IPS-NIHi7 (cell line): Measurements from ENCODE around the gene PPP2R2B.
"Not testable (repeated sequence)": the region's sequence is repeated elsewhere in the genome, so short reads cannot be mapped to it uniquely, and the experiment has no call there.

ENCODE experiments used
- DNase-seq: peaks from one replicate; pipeline ENCODE4 v3.0.0; 2012; ENCODE audit warnings: mixed read lengths; ENCODE audit errors: extremely low spot score

PPP2R2B gene

DNA sequence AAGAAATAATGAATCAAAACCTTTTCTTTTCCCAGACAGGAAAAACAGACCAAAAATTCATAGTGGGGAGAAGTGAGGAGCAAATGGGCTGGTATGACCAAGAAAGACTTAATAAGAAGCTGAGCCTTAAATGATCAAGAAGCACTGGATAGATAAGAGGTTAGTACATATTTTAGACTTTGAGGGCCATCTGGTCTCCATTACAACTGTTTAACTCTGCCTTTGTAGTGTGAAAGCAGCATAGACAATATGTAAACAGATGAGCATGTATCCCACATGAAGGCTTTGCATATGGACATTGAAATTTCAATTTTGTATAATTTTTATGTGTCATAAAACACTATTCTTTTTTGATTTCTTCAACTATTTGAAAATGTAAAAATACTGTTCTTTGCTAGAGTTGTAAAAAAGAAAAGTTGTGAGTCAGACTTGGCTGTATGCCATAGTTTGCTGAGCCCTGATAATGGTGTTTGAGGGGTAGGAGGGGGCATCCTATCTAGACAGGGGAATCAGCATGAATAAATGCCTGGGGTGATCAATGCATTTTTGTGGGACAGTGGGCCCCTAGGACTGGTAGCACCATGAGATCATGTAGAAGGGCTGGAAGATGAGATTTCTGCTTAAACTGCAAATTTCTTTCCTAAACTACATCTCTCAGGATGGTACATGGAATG lies 270.8 kb downstream of the PPP2R2B start:
- no peak for DNase-seq

DNA sequence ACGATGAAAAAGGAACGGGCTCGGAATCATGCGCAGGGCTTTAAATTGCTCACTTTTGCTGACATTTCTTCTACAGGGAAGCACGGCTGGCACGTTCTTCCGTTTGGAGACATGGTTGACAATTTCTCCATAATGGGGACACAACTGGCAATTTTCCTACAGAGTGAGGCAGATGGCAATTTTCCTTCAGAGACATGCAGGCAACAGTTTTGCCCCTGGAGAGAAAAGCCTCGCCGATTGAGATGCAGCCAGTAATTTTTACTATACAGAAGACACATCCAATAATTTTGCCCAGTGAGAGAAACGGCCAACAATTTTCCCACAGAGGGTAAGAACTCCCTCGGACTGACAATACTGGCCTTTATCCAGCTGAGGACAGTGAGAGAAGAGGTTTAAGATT lies 271.7 kb downstream of the PPP2R2B start:
- DNase-seq: no peak

DNA sequence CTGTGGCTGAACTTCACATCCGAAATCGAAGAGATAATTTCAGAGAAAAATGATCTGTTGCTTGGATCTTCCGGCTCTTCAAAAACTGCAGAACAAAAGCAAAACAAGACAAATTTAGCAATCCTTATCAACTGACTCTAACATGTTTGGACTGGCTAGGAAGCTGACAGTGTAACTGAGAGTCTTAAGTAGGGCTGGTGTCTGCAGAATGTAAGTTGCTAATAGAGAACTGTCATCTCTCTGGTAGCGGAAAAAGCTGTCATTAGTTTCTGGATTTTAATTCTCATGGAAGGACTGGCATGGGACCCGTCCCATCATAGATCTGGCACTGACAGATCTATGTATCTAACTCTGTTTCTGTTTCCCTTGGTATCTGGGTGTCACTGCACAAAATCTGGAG lies 278.2 kb downstream of the PPP2R2B start:
- DNase-seq: no peak

DNA sequence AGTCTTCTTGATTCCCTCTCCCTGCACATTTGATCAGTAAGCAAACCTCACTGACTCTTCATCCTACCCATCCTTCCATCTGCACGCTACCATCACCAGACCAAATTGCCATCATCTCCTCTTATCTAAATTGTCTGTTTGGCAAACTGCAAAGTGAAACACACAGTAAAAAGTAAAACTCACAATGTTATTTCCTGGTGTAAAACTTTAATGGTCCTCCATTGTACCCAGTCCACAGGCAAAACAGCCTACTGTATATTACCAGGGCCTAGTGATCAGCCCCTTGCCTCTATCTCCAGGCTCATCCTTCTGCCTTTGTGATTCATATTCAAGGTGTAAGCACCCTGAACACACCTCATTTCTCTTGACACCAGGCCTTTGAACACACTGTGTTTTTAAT lies 279.3 kb downstream of the PPP2R2B start:
- DNase-seq: no peak

DNA sequence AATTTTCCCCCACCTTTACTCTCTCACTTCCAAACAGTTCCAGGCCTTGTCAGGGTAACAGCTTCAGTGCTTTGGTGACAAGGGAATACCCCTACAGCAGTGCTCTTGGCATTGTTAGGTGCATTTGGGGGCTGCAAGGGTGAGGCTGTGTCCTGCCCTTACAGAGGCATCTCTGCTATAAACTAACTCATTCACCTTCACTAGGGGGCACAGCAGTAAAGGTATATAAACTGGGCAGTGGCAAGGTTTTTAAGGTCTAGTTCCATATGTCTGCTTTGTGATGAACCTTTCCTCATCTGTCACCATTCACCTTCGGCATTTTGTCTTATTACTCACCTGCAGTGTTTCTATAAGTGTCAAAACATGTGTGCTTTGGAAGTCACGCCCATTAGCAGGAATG lies 283.5 kb downstream of the PPP2R2B start:
- no peak for DNase-seq

DNA sequence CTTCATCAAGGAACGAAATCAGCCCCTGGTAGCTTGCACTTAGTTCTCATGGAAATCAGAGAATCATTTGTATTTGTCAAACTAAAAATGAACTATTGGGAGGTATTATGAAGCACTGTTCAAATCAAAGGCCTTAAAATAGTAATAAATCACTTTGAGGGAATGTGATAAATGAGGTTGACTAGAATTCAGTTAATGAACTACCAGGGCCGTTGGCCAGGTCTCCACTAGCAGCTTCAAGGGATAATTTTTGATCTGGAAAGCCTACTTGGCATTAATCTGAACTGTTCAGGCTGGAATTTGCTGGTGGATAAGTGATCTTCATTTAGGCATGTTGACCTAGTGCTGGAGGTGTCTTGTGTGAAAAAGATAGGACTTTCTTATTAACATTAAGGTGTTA lies 286.2 kb downstream of the PPP2R2B start:
- DNase-seq: no peak

DNA sequence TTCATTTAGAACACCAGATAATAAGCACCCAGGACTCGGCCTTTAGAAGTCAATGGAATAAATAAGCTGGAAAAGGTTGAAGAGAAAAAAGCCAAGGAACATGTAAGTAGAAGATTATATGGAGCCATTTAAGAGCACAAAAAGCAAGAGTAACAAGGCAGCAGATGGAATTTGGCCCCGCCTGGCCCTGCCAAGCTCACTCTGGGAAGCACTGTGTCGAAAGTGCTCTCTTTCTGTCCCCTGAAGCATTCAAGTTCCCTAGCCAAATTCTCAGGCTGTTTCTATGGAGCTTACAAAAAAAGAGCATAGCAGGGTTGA lies 289.6 kb downstream of the PPP2R2B start:
- no peak for DNase-seq

DNA sequence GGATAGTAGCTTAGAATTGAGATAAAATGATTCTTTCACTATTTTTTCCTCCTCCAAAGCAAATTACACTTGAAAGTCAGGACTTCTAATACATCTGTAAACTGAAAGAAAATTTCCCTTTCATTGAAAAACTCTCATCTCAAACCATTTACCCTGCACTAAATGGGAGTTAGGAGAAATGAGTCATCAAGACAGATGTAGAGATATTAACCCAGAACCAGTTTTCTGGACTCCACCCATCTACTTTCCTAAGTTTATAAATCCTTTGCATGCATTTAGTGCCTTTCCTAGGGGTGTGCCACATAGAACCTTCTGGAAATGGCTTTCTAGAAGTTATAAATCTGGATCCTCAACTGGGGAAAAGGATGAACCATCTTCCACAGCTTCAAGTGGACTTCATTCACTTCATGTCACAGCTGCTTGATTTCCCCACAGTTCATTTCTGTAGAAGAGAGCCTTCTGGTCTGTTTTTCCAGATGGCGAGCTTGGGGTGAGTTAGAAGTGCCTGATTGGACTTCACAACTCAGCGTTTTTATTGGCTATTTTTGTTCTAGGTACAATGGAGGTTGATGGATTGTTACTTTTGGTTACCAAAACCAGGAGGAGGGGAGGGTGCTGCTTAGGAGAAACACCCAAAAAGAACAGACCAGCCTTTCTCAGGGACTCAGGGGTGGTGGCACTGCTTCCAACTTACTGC lies 290.1 kb downstream of the PPP2R2B start:
- no peak for DNase-seq

DNA sequence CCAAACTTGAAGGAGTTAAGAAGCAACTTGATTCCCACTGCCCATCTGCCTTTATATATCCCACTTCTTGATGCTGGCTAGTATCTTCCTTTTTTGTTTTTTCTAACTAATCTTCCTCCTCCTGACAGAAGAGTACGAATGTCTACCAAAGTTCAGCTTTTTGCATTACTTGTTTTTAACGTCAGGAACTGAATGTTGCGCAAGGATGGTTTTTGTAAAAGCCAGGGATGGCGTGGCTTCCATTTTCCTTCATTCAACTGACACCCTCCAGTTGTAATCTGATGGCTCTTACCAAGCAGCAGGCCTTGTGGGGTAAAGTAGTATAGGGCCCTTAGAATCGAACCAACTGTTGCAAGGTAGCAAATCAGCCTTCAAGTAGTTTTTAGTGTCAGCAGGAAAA lies 291.8 kb downstream of the PPP2R2B start:
- no peak for DNase-seq

DNA sequence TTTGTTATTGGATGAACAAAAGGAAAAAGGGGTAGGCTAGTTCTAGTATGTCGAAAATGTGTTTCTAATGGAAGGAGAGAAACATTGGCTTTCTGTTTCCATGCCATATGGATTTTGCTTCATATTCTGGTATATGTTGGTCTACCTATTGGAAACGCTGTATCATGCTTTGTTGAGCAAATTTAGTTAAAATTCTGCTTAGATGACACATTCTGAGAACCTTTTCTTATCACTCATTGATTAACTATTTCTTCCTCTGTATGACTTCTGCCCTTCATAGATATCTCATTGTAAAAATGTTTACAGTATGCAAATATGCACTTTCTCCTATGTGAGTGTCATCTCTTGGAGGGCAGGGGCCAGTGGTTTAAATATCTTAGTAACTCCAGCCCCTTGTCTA lies 293.8 kb downstream of the PPP2R2B start:
- no peak for DNase-seq

DNA sequence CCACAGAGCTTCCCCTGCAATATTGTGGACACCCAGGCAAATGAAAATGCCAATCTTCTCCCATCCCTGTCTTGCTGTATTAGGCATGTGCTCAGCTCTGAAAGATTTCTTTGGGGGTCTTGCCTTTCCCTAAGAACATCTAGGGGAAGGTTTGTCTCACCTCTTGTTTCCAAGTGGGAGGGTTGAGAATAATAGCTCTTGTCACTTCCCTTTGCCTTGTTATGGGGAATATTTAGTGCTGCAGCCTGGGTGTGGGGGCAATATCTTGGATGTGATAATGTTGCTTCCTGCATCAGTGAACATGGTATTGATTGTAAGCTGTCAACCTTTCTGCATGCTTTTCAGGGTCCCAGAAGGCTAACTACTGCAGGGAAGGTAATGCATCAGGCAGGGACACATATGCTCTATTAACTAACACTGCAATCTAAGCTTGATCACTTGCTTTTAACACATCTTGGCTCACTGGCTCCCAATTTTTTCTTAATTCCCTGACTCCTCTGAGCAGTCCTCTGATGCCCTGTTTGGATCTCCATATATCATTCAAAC lies 296.4 kb downstream of the PPP2R2B start:
- DNase-seq: no peak

DNA sequence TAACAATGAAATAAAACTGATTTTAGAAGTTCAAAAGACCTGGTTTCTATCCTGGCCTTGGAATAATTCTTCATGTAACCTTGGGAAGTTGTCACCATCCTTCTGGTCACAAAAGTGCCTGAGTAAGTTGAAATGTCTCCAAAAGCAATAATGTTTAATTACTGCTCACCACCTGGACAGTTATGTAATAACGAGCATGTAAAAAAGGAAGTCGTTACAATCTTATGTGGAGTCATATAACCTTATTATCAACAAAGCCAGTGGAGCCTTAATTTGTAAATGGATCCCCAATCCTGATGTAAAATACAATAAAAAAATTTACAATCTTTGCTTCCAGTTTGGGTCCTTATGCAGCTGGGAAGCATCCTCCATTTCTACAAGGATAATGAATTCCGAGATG lies 298.3 kb downstream of the PPP2R2B start:
- no peak for DNase-seq

DNA sequence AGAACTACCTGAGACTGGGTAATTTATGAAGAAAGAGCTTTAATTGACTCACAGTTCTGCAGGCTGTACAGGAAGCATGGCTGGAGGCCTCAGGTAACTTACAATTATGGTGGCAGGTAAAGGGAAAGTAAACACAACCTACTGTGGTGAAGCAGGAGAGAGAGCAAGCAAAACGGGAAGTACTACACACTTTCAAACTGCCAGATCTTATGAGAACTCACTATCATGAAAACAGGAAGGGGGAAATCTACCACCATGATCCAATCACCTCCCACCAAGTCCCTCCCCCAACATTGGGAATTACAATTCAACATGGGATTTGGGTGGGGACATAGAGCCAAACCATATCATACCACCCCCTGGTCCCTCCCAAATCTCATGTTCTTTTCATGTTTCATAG lies 303.8 kb downstream of the PPP2R2B start:
- no peak for DNase-seq

DNA sequence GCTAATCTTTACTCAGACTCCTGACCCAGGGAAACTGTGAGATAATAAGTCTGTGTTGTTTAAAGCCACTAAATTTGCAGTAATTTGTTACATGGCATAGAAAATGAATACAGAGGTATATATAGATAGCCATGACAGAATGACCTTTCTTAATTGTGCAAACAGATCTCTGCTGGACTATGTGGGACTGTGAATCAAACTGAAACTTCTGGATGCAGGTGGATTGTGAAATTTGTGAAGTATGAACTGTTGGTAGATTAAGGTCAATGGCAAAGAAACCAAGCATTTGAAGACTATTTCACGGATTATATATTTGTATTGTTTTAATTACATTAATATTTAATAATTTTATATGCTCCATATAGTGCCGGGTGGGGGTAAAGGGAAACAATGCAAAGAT lies 310.4 kb downstream of the PPP2R2B start:
- DNase-seq: no peak

DNA sequence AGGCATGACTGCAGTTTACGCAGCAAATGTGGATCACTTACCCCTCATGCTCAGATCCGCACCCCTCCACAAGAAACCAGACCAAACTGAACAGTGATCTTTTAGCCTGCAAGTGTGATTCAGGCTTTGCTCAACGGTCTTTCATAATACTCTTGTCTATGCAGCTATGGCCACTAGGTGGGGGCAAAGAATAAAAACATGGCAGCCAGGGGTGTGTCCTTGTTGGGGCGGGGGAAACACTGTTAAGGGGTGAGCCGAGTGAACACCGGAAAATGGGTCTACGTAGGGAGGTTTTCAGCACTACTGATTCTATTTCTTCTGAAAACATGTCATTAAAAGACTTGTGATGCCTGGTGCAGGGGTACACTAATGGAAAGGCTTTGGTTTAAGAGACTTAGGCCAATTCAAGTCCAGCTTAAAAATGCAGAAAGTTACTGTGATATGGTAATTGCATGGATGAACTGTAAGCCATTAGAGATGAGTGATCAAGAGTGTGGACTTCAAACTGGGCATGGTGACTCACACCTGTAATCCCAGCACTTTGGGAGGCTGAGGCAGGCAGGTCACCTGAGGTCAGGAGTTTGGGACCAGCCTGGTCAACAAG lies 312.7 kb downstream of the PPP2R2B start:
- DNase-seq: peak; percentile 90

DNA sequence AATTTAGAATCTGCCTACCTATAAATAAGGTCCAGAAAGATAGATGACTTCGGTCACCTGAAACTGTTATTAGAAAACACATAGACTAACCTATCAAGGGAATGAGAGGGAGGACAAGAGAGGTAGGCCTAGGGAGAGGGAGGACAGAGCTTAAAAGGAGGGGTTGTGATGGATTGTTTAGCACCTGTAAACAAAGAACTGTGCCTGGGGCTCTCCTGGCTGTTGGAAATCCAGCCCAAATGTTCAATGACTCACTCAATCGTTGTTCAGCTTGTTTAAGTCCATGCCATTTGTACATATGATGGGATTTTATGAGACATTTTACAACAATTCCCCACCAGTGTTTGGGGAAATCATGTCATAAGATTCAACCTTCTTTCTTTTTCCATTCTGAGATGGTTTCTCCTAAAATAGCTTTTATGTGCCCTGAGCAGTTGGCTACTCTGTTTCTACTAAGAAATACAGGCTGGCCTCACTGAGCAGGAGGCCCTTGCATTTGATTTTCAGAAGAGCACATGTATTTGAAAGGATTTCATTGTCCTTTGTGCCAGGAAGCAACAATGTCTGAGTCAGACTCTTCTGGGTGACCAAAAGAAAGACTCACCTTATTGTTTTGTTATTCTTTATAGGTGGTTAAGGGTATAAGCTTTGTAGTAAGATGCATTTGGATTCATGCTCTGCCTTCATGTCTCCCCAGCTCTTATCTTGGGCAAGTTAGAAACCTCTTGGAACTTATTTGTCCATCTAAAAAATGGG lies 314.4 kb downstream of the PPP2R2B start:
- DNase-seq: no peak

DNA sequence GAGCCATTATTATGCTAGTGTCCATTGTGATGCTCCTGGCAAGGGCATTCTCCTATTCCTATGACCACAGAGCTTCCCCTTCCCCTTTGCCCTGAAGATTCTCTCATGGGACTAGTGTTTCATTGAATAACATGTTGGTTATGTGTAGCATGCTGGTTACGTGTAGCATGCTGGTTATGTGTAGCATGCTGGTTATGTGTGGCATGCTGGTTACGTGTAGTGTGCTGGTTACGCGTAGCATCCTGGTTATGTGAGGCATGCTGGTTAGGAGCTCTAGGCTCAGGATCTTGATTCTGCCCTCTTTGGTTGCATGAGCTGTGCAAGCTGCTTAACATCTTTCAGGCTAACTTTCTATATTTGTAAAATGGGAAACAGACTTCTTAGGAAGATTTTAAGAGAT lies 316.1 kb downstream of the PPP2R2B start:
- DNase-seq: no peak

DNA sequence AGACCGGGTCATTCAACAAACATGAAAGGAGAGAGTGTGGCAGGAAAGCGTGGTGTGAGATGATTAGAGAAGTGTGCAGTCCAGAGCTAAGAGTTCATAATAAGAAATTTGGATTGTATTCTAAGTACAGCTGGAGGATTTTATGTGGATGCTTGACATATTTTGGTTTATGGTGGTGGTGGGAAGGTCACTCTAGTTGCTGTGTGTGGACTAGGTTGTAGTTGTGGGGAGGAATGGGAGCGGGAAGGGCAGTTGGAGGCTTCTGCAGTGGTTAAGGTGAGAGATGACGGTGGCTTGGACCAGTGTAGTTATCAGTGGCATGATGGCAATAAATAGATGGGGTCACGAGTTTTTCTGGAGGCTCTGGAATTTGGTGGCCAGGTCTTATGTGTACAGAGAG lies 316.8 kb downstream of the PPP2R2B start:
- DNase-seq: no peak

DNA sequence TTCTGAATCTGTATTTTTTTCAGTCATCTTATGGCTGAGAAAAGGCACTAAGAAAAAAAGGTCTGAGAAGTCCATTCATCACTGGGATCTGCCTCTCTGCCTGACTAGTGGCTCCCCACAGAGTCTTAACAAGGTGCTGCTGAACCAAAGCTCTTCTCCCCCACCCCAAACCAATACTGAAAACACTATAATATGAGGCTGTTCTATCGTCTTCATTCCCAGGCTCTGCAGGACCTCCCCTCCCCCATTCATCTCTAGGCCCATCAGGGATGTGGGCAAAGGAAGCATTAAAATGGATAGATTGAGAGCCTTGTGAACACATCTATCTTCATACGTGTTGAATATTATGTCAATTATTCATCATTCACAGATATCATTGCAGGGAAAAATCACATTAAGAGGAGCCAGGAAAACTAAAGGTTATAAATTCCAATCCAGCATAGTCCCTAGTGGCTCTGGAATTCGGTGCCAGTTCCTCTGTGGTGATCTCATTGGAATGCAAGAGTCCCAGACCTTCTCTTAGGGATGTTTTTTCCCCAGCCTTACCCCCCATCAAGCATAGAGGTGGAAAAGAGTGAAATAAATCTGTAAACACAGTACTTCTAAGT lies 318.2 kb downstream of the PPP2R2B start:
- DNase-seq: peak; percentile 56

DNA sequence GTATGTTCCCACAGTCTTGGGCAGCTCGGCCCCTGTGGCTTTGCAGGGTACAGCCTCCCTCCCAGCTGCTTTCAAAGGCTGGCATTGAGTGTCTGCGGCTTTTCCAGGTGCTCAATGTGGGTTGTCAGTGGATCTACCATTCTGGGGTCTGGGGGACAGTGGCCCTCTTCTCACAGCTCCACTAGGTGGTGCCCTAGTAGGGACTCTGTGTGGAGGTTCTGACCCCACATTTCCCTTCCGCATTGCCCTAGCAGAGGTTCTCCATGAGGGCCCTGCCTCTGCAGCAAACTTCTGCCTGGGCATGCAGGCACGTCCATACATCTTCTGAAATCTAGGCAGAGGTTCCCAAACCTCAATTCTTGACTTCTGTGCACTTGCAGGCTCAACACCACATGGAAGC lies 321.7 kb downstream of the PPP2R2B start:
- not testable (repeated sequence) for DNase-seq

DNA sequence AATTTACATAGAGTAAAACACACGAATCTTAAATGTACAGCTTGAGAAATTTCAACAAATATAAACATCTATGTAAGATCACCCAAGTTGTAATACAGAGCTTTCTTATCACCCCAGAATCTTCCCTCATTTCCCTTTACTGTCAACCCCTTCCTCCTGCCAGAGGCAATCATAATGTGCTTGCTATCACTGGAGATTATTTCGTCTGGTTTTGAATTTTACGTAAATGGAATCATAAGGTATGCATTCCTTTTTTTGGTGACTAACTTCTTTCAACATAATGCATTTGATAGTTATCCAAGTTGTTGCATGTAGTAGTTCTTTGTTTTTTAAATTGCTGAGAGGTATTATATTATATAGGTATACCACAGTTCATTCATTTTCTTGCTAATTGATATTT lies 325.1 kb downstream of the PPP2R2B start:
- DNase-seq: no peak

DNA sequence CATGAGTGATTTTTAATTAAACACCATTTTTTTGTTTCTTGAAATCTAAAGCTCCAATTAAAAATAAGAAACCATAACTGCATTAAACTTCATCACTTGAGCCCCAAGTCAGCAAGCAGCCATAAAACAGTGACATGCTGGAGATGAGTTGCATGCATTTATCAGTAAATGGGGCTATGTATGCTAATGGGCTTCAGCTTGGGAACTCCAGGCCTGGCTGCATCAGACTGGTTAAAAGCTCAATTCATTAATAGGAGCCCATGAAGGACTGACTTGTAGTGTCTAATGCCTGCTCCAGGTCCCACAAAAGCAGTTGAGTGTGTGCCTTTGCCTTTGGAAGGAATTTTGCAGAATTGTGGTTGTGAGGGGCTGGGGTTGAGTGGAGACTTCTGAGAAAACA lies 328.9 kb downstream of the PPP2R2B start:
- no peak for DNase-seq
